ENCODE results near the gene NXNL1.

The NXNL1 gene

GRCh38 chr19:17415121-17415520 lies 45.6 kb downstream of the NXNL1 start:
- peak; percentile 99 for DNase-seq

GRCh38 chr19:17414097-17414496 lies 46.6 kb downstream of the NXNL1 start:
- peak; percentile 36 for DNase-seq

GRCh38 chr19:17411801-17412200 lies 48.9 kb downstream of the NXNL1 start:
- DNase-seq = no peak

- no peak for DNase-seq
These were observed 50.7 kb downstream of the NXNL1 start for GRCh38 chr19:17409990-17410389.

GRCh38 chr19:17406887-17407196 lies 53.9 kb downstream of the NXNL1 start:
- DNase-seq = no peak

GRCh38 chr19:17406046-17406886 lies 54.5 kb downstream of the NXNL1 start:
- no peak for DNase-seq
